DMS53 (cell line): Measurements from ENCODE around the gene CDPF1.

Source experiments
- DNase-seq: peaks from one replicate; lab custom pipeline; 2025; lab: John Stamatoyannopoulos, UW

CDPF1 gene

DNA sequence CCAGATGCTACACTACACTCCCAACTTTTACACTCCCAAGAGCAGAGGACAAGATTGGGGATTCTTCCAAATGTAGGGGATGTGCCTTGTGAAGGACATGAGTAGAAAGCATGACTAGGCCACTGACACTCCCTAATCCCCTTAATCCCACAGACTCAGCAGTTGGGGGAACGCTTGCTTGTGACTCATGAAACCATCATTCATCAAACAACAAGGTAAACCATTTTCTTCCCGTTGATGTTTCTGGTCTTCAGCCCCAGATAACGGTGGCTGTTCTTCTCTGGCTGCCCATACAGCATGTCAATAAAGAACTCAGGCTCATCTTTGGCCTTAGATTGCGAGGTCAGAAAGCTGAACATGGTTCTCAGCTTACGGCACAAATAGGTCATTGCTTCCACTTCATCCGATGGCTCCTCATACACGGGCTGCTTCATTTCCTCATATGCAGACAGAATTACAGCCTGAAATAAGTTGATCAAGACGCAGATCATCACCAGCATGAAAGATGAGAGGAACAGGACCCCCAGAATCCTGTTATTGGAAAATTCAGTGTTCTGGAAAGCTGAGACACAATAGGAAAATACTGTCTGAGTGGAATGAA, 6.4 kb upstream of the CDPF1 start:
- DNase-seq: no peak

DNA sequence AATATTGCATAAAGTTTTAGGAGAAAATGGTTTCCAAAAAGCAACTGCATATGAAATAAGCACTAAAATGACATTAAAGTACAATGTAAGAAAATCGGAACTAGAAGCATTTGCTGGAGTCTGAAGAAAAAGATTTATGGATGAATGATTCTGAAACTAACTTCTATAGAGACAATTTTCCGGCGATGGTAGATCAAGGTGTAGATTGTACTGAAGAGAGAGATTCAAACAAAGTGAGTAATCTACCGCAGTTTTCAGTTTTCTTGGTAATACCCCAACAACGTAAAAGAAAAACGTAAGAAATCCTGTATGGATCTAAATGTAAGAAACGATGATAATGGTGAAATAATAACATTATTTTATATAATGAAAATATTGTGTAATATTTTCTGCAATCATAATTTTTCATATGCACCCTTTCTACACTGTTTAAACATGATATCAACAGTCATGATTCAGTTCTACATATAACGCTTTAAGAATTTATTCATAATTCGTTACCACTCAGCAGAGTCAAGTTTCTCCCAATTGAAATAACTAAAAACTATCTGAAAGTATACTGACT, 1.8 kb upstream of the CDPF1 start:
- no peak for DNase-seq

DNA sequence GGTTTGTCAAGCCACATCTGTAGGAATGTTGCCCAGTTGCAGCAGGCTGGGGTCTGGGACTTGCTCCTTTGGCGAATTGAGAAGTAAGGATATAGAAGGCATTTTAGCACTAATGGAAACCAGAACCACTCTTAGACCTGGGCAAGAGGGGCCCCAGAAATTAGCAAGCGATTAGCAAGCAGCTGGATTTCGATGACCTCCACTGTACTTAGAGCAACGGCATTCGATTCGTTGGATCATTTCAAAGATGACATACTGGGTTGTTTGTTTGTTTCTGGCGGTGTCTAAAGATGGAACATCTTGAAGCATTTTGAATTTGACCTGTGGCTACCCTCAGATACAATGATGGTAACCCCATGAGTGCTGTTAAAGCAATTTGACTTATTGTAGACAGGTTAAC, 1.2 kb upstream of the CDPF1 start:
- DNase-seq: peak; percentile 29

DNA sequence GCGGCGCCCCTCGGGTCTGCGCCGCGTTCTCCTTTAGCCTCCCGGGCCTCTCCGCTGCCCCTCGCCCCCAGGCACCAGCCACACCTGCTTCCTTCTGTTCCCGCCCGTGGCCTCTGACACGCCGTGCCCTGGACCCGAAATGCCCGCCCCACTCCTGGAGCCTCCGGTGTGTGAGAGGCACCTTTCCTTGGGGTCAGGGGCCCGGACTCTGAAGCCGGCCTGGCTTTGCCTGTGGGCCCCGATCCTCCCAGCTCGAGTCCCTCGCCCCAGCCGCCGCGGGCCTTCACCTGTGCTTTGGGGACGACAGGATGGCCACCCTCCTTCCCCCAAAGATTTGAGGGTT, 661 bp upstream of the CDPF1 start:
- DNase-seq: peak; percentile 48

DNA sequence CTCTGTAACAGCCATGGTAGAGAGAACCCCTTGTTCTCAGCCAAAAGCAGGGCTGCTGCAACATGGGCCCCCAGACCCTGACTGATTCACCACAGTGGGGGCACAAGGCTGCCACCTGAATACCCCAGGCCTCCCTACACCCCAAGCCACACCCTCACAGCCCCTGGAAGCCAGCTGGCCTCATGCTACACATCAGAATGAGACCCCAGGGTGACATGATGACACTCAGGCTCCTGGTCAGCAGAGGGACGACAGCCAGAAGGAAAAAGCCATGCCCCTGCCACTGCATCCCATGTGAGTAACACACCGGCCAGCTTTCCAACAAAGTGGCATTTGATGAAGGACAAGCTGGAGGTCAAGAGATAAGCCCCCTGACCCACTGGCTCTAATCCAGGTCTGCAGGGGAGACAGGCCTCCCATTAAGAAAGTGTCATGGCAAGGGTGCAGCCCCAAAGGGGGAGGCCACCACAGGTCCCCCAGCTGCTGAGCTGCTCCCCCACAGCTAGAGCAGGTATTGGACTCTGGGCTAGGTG, 2.6 kb downstream of the CDPF1 start:
- no peak for DNase-seq

DNA sequence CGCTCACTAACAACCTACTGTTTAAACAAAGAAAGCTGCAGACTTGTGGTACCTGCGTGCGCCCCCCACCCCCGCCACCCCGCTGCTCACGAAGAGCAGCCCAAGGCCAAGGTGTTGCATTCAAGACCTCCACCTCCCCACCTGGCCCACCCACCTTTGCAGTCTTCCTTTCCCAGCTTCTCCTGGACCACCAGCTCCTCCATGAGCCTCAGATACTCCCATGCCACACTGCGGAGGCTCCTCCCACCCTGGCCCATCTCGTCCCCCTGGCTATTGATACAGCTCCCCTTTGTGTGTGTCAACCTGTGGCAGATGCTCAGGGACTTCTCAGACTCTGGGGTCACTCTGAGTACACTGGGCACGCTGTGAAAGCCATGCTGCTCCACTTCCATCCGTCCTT, 3.9 kb downstream of the CDPF1 start:
- DNase-seq: no peak

DNA sequence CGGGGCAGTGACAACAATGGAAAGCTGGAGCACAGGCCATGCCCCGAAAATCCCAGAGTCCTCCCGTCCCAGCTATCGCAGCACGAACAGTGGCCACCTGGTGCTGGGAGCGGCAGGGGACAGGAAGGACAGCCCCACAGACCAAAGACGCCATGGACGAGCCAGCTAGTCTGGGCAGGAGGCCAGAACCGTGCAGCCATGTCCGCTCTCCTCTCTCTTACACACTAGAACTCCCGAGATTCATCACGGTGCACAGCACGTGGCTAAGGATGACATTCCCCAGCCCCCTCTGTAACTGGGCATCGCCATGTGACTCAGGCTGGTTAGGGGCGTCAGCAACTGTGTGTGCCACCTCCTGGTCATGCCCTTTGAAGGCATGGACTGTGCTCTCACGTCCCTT, 4.6 kb downstream of the CDPF1 start:
- DNase-seq: peak; percentile 34

DNA sequence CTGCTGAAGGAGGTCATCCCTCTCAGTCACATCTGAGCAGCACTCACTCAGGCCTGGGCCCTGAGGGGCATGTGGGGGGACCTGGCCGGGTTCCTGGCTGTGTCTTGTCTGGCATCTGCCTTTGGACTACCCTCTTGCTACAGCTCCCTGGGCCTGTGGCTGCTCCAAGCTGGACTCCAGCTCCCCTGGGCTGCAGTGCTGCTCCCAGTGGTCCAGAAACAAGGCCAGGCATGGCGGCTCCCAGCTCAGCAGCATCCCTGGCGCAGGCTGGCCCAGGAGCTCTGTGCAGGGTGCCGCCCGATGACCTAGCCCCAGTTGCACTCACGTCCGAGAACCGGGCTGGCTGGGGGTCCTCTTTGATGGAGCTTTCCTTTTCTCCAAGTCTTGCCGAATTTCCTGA, 5.3 kb downstream of the CDPF1 start:
- no peak for DNase-seq

DNA sequence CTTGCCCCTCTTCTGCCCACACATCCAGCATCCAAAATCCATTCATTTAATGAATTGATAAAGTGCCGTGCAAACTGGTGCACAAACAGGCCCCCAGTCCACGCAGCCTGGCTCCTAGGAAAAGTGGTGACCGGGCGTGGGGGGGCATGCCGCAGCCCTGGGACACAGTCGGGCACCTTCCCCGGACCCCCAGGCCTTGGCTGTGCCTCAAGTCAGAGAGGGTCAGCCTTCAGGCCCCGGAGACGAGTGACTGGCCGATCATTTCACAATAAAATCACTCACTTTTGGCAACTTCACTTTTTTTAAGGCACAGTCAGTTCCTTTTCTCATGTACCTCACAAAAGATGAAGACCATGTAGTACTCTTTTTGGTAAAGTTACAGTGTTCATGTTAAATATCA, 8.0 kb downstream of the CDPF1 start:
- no peak for DNase-seq

DNA sequence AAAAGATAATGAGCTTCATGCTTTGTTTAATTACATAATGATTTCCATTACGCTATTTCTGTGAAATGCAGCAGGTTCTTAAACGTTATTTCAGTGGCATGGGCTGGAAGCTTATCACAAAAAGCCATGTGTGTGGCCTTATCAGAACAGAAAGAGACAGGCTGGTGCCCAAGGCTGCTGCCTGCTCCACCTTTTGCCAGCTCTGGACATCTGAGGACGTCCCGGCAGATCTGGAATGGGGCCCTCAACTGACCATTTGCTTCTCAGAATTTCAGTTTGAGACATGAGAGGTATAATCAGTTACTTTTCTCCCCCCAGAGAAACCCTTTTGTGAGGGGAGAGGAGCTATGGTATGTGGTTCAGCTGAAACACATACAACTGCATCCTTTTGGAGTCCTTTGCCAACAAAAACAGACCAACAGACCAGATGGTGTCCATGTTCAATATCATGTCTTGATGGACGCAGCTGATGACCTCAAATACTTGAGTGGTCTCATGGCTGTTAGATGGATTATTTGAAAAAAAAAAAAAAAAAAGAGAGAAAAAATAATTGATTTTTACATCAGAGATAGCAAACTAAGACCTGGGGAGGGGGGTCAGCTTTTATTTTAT, 8.6 kb downstream of the CDPF1 start:
- no peak for DNase-seq

DNA sequence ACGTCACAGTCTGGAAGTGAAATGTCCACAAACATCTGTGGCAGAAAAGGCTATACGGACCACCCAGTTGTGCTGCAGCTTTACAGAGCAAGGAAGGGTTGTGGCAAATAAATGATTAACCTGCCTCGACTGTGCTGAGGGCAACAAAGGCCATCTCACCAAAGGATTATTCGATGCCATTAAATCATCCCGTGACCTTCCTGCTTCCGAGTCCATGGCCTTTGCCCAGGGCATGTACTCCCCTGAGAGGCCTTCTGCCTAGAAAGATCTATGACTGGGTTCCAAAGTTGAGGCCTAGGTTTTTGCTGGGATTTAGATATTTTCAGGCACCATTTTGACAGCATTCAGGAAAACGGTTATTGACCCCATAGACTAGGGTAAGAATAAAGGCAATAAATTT, 9.2 kb downstream of the CDPF1 start:
- no peak for DNase-seq

DNA sequence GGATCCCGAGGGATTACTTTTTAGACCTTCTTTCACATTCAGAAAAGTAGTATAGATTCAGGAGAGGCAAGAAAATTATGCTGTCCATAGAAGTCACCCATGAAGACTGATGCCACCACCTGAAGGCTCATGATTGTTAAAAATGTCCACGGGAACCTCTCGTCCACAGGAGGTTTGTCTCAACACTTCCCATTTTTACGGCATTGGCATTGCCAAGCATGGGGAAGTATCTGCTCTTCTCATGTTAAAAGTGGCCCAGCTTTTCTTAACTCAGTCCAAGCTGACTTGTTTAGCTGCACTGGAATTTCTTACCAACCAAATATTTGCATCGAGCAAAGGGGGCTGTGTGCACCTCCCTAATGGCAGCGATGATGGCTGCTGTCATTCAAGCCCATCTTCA, 9.6 kb downstream of the CDPF1 start:
- no peak for DNase-seq

DNA sequence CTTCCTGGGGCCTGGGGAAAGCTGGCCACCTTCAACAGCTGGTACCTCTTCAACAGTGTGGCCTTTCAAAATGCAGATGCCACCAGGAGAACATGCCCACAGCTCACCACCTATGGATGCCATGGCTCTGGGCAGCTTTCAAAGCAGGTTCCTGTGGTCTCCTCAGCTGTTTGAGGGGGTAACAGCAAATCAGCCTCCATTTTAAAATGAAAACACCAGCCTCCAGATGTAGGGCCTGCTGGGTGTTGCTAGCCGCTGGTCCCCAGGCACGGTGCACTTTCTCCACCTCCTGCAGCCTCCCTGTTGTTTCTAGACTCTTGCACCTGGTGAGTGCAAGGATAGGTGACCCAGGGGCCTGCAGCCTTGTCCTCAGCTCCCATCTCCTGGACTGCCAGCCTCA, 10.0 kb downstream of the CDPF1 start:
- DNase-seq: no peak

DNA sequence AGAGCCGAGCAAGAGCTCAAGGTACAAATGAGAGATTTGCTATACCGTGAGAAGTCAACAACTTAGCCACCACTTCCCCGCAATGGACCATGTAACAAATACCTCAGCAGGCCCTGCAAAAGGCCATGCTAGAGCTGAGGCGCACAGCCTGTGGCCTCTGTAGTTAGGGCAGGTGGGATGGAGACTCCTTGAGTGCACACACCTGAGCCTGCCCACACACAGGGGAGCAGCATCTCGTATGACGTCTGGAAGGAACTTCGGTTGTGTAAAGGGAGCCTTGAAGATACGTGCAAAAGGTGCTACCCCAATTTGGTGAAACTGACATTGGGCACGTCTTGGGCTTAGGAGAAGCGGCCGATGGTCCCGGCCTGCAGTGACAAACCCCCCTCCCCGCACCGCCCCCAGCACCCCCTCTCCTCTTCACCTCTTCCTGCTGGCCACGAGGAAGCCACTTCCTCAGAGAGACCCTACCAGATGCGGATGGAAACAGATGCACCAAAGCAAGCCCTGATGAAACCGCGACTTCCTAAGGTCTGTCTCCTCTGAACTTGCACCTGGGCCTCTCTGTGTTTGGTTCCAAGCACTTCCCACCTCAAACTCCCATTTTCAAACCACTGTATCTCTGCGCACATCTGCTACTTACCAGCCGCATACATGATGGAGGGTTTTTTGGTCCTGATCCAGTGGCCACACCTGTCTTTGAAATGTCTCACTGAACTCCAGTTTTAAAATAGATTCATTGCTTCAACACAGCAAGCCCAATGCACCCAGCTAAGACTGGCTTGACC, 10.6 kb downstream of the CDPF1 start:
- no peak for DNase-seq

DNA sequence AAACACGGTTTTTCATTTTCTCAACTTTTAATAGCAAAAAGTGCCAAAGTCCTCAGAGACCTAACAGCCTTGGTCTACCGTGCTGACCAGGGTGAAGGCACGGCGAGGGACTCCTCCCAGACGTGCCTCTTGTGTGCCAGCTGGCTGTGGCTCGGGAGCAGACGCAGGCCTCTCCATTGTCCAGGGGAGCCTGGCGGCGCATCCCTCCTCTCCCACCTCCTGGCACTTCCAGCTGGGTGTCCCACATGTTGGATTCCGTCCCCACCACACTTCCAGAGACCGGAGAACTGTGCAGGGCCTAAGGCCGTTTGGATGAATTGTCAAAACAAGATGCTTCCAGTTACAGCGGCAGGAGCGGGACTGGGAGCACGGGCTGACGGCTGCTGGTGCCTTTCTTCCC, 11.6 kb downstream of the CDPF1 start:
- no peak for DNase-seq

DNA sequence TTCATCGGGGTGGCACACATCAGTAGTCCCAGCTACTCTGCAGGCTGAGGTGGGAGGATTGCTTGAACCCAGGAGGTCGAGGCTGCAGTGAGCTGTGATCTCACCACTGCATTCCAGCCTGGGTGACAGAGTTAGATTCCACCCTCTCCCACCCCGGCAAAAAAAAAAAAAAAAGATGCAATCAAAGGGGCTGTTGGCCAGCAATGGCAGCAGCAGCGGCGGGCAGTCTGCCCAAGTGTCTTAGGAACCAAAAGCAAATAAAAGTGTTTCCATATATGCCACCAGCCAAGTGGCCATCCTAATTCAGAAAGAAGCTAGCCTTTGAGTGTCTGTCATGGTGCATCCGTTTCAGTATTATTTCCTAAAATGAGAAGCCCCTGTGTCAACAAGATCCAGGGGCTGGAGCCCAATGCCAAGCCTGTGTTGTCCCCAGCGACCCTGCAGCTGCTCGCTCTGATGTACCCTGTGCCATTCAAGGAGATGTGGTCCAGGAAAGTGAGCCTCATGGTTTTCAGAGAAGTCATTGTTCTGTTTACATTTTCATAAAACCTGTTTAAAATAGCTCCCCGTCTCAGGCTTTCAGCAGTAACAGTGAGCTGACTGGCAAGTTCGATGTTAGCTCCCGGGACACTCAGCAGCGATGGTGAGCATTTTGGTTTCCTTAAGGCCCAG, 12.5 kb downstream of the CDPF1 start:
- DNase-seq: no peak

DNA sequence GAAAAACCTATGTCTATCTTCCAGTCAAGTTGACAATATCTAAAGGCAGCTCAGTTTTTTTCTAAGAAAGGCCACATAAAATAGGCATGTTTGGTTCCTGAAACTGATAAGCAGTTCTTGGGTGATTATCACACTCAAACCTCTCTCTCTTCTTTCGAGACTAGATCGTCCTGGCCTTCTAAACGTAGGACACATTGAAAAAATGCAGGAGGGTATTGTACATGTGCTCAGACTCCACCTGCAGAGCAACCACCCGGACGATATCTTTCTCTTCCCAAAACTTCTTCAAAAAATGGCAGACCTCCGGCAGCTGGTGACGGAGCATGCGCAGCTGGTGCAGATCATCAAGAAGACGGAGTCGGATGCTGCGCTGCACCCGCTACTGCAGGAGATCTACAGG, 15.1 kb downstream of the CDPF1 start:
- no peak for DNase-seq

DNA sequence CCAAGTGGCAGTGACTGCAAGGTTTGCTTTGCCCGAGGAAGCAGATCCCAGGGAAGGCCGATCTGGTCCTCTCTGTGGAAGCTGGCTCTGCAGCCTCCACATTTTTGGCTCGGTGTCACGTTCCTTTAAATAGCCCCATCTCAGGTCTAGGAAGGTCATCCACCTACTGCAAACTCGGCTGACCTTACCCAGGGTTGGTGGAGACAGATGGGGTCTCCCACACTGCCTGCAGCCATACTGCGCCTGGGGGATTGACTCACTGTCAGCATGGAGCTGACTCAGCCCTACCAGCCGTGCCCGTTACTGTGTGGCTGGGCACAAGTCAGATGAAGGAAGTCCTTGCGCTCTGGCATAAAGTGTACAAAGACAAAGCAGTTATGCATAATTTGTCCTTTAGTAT, 16.9 kb downstream of the CDPF1 start:
- no peak for DNase-seq

DNA sequence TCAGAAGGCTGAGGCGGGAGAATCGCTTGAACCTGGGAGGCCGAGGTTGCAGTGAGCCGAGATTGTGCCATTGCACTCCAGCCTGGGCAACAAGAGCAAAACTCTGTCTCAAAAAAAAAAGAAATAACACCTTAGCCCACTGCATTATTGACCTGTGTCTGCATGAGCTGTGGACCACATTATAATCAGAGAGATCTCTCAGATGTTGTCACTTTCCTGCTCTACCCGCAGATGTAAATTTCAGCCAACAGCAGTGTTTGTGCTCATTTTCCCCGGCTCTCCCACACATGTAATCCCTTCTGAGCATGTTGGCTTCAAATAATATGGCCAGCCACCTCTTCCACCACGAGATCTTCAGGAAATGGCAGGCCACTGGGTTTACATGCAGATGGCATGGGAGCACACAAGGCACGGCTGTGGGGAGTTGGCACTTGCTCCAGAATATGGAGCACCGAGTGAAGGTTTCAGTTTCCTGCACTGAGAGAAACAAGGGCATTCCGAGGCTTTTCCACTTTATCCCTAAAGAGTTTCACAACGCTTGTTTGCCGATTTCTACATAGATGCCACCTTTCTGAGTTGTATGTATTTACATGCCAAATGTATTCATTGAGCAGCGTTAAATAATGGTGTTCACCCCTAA, 19.7 kb downstream of the CDPF1 start:
- DNase-seq: no peak

DNA sequence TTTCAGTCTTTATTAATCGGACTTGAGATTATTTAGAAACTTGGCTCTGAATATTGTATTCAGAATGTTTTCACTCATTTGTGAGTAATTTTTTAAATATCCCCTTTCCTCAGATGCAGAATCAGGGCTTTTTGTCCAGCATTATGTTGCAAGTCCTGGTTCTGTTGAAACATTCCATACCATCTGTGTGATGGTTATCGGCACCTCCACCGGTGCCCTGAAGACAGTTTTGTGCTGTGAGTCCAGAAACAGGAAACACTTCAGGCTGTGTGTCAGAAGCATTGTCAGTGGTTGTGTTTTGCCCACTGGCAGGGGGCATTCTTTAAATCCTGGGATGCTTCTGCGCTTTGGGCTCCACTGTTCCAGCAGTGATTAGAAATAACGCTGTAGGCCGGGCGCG, 20.4 kb downstream of the CDPF1 start:
- no peak for DNase-seq

DNA sequence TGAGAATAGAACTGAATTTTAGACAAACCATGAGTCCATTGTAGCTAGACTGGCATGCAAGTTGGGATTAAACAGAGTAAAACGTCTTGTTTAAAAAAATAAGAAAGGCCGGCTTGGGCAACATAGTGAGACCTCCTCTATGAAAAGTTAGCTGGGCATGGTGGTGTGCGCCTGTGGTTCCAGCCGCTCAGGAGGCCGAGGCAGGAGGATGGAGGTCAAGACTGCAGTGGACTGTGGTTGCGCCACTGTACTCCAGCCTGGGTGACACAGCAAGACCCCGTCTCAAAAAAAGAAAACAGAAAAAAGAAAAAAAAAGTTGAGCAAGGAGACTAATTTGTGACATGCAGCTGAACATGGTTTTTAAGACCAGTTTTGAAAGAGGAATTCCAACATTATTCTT, 23.5 kb downstream of the CDPF1 start:
- no peak for DNase-seq

DNA sequence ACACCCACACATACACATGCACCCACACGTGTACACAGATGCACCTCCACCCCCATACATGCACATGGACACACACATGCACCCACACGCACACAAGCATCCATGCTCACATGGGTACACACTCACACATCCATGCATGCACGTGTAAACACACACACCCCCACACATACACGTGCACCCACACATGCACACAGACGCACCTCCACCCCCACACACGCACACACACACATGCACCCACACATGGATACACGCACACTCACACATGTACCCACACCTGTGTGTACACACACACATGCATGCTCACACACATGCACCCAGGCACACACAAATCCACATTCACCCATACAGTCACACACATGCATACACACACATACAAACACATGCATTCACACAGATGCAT, 24.5 kb downstream of the CDPF1 start:
- DNase-seq: no peak
